OCI-LY7 (cell line): ENCODE data around the gene GRAMD2A. TPM values are rescaled to one million over a fixed set of nuclear protein-coding genes. Genes with fewer than 3 reads are reported as not detected.

Source experiments
- BruUV-seq: library from RNA; stranded (reverse); fragments of 400-500 nt; replicated peaks from 2 replicates; lab custom pipeline; 2021; lab: Mats Ljungman, UMichigan
- CTCF ChIA-PET: fragments of 300-600 bp; sonication (Branson Sonifier 250); formaldehyde crosslinking; loops from one replicate; lab custom pipeline; 2022; ENCODE audit warnings: antibody characterized with exemption; ENCODE audit not compliant: unreplicated experiment; lab: Charles Lee
- POLR2A ChIA-PET: fragments of 300-600 bp; sonication (Branson Sonifier 250); formaldehyde crosslinking; loops from one replicate; lab custom pipeline; 2022; ENCODE audit warnings: antibody characterized with exemption; lab: Charles Lee
- DNase-seq: peaks from one replicate; pipeline ENCODE4 v3.0.0-alpha.2; 2015; ENCODE audit warnings: low spot score
- H2AFZ ChIP-seq: fragments of 200-600 bp; sonication (generic), shearing (Covaris generic); 2 replicates; pipeline ENCODE4 v1.6.1; 2014; ENCODE audit warnings: mild to moderate bottlenecking, antibody characterized with exemption, low read length, moderate library complexity
- H3K27ac ChIP-seq: fragments of 200-600 bp; sonication (generic); 2 replicates; pipeline ENCODE4 v1.5.1; 2014; ENCODE audit warnings: mixed run types, low read depth, mild to moderate bottlenecking, moderate library complexity, low read length, inconsistent platforms; ENCODE audit not compliant: poor library complexity, severe bottlenecking
- H3K36me3 ChIP-seq: fragments of 200-600 bp; sonication (generic); 2 replicates; pipeline ENCODE4 v1.6.1; 2014; ENCODE audit warnings: mild to moderate bottlenecking, antibody characterized with exemption, low read length, moderate library complexity, mixed read lengths; ENCODE audit not compliant: insufficient read depth
- H3K4me1 ChIP-seq: fragments of 200-600 bp; sonication (generic); 2 replicates; pipeline ENCODE4 v1.5.1; 2014; ENCODE audit warnings: mild to moderate bottlenecking, low read length; ENCODE audit not compliant: insufficient read depth, poor library complexity, severe bottlenecking
- H3K4me2 ChIP-seq: fragments of 200-600 bp; sonication (generic); 2 replicates; pipeline ENCODE4 v1.6.1; 2014; ENCODE audit warnings: mild to moderate bottlenecking, low read length
- H3K4me3 ChIP-seq: fragments of 200-600 bp; sonication (generic); 2 replicates; pipeline ENCODE4 v1.5.1; 2014; ENCODE audit warnings: mild to moderate bottlenecking, low read depth, low read length; ENCODE audit not compliant: poor library complexity, severe bottlenecking
- H3K79me2 ChIP-seq: fragments of 200-600 bp; sonication (generic); 2 replicates; pipeline ENCODE4 v1.6.1; 2016; ENCODE audit warnings: low read depth, mild to moderate bottlenecking, low read length, moderate library complexity, mixed read lengths; ENCODE audit not compliant: insufficient read depth
- H3K9me2 ChIP-seq: fragments of 200-600 bp; sonication (generic); 2 replicates; pipeline ENCODE4 v1.6.1; 2016; ENCODE audit warnings: mild to moderate bottlenecking, low read length, mixed read lengths; ENCODE audit not compliant: insufficient read depth
- H3K9me3 ChIP-seq: fragments of 200-600 bp; sonication (generic); 2 replicates; pipeline ENCODE4 v1.6.1; 2014; ENCODE audit warnings: mild to moderate bottlenecking, mixed run types, low read length, mixed read lengths
- H4K20me1 ChIP-seq: fragments of 200-600 bp; sonication (generic); 2 replicates; pipeline ENCODE4 v1.6.1; 2014; ENCODE audit warnings: mild to moderate bottlenecking, antibody characterized with exemption, low read length, moderate library complexity, mixed read lengths; ENCODE audit not compliant: insufficient read depth
- CTCF ChIP-seq: fragments of 200-600 bp; sonication (generic); conservative IDR thresholded peaks from 2 replicates; pipeline ENCODE4 v1.5.1; 2014; ENCODE audit warnings: mild to moderate bottlenecking, antibody characterized with exemption, low read length, moderate library complexity, mixed read lengths
- EZH2phosphoT487 ChIP-seq: fragments of 200-600 bp; sonication (generic); IDR thresholded peaks from 2 replicates; pipeline ENCODE4 v1.6.1; 2018; ENCODE audit warnings: low read depth, borderline replicate concordance, mild to moderate bottlenecking, mixed run types, antibody characterized with exemption, low read length, moderate library complexity, mixed read lengths
- intact Hi-C: fragments of 100-400 bp; cut with micrococcal nuclease; formaldehyde crosslinking; loops from one replicate; pipeline ENCODE4 v1.10.0; 2022; ENCODE audit not compliant: unreplicated experiment
- total RNA-seq, 2 experiments: library from RNA; depleted of rRNA in 1 of 2; stranded (reverse); fragments of >200 nt in 1 of 2; shearing (Covaris generic) in 1 of 2; gene quantifications; 2 replicates each; pipeline ENCODE4 v1.2.3, GENCODE V29; 2014 to 2022

The GRAMD2A gene
- total RNA-seq, 2 experiments from 2014 or later: not detected

- H3K9me3 ChIP-seq: no peaks in the 10 kb centered on the region
- TF ChIP-seq EZH2phosphoT487: no peak
- no peak for TF ChIP-seq CTCF
- peaks cover 6% of the 10 kb centered on the region for H3K4me1 ChIP-seq
- POLR2A ChIA-PET: interaction anchor here (0.6 kb wide), 1 partner anchor 9 kb away, joined by 6 read pairs; no protein-coding TSS in a partner anchor
- H3K79me2 ChIP-seq: peaks cover under 1% of the 10 kb centered on the region; the same call in 1 of the 2 replicates
- CTCF ChIA-PET: no interaction called here
- H3K9me2 ChIP-seq: no peaks in the 10 kb centered on the region
- H3K4me2 ChIP-seq: no peak overlapping the region
- no peaks in the 10 kb centered on the region for H4K20me1 ChIP-seq
- H3K36me3 ChIP-seq: peaks cover 27% of the 10 kb centered on the region
- no peak overlapping the region for H2AFZ ChIP-seq
- intact Hi-C loops: no loop called here
- H3K4me3 ChIP-seq: no peak overlapping the region
- no TSS peak for BruUV-seq
- DNase-seq: no peak
- H3K27ac ChIP-seq: no peak overlapping the region
Observed at GRCh38 chr15:72237029-72237852, 39.7 kb upstream of the GRAMD2A start.

GRCh38 chr15:72236381-72237003, 38.9 kb upstream of the GRAMD2A start:
- H3K27ac ChIP-seq: no peak overlapping the region
- peaks cover 7% of the 10 kb centered on the region; the same call in 1 of the 2 replicates for H3K79me2 ChIP-seq
- peaks cover 12% of the 10 kb centered on the region for H3K4me1 ChIP-seq
- no peaks in the 10 kb centered on the region for H4K20me1 ChIP-seq
- no peak for DNase-seq
- no peak overlapping the region for H3K4me2 ChIP-seq
- POLR2A ChIA-PET: interaction anchor here (0.6 kb wide), 1 partner anchor 8 kb away, joined by 6 read pairs; no protein-coding TSS in a partner anchor
- peaks cover 20% of the 10 kb centered on the region for H3K36me3 ChIP-seq
- no TSS peak for BruUV-seq
- intact Hi-C loops: no loop called here
- no peak overlapping the region for H2AFZ ChIP-seq
- no peaks in the 10 kb centered on the region for H3K9me3 ChIP-seq
- no peaks in the 10 kb centered on the region for H3K9me2 ChIP-seq
- CTCF ChIA-PET: no interaction called here
- no peak for TF ChIP-seq CTCF
- no peak for TF ChIP-seq EZH2phosphoT487
- H3K4me3 ChIP-seq: no peak overlapping the region
